Fibroblast of mammary gland (primary cell): ENCODE results near the gene GNG2.

Experiments
- DNase-seq: peaks from one replicate; pipeline ENCODE4 v3.0.0-alpha.2; 2010; ENCODE audit warnings: low read depth
- H3K4me3 ChIP-seq: 2 replicates; pipeline ENCODE4 v1.5.1; 2011; ENCODE audit warnings: low read depth, mild to moderate bottlenecking, low read length, moderate library complexity; ENCODE audit not compliant: control insufficient read depth
- CTCF ChIP-seq: conservative IDR thresholded peaks from 2 replicates; pipeline ENCODE4 v1.5.1; 2011; ENCODE audit warnings: low read depth, low read length, inconsistent platforms; ENCODE audit not compliant: control insufficient read depth, insufficient read depth

Gene GNG2

GRCh38 chr14:51822499-51822898, 37.9 kb upstream of the GNG2 start:
- DNase-seq, result no peak
- TF ChIP-seq CTCF, result no peak
- no peak overlapping the region for H3K4me3 ChIP-seq

- no peak overlapping the region for H3K4me3 ChIP-seq
- no peak for TF ChIP-seq CTCF
- DNase-seq, result peak; percentile 30
These were observed 36.7 kb upstream of the GNG2 start for GRCh38 chr14:51823706-51824105.

- TF ChIP-seq CTCF, result no peak
- no peak for DNase-seq
- H3K4me3 ChIP-seq, result no peak overlapping the region
These were observed 36.2 kb upstream of the GNG2 start for GRCh38 chr14:51824191-51824590.

GRCh38 chr14:51825926-51826325, 34.5 kb upstream of the GNG2 start:
- TF ChIP-seq CTCF, result no peak
- DNase-seq, result no peak
- no peak overlapping the region for H3K4me3 ChIP-seq

- H3K4me3 ChIP-seq, result no peak overlapping the region
- peak; percentile 61 for DNase-seq
- no peak for TF ChIP-seq CTCF
These were observed 32.2 kb upstream of the GNG2 start for GRCh38 chr14:51828017-51828797.

- H3K4me3 ChIP-seq, result no peak overlapping the region
- TF ChIP-seq CTCF, result no peak
- DNase-seq, result no peak
These were observed 26.2 kb upstream of the GNG2 start for GRCh38 chr14:51834240-51834639.
